Activated CD4-positive, alpha-beta T cell treated with anti-CD3 and anti-CD28 coated beads, Interleukin-2, amount 10 ng/mL, durations not matched to agents 24 days and 14 days (primary cell): ENCODE results near the gene COL11A1. TPM values are rescaled to one million over a fixed set of nuclear protein-coding genes. Genes with fewer than 3 reads are reported as not detected.
A peak's percentile ranks its signal among the peaks of the same experiment; 100 is the strongest.
"Not testable (repeated sequence)": the region's sequence is repeated elsewhere in the genome, so short reads cannot be mapped to it uniquely, and the experiment has no call there.

Experiments used
- DNase-seq: peaks from one replicate; pipeline ENCODE4 v3.0.0; 2022
- H3K27ac Mint-ChIP-seq: one replicate; pipeline ENCODE4 v1.8.0; 2022; ENCODE audit warnings: mild to moderate bottlenecking, mixed read lengths
- H3K27me3 Mint-ChIP-seq: one replicate; pipeline ENCODE4 v1.8.0; 2022; ENCODE audit warnings: mixed read lengths
- H3K36me3 Mint-ChIP-seq: one replicate; pipeline ENCODE4 v1.8.0; 2022; ENCODE audit warnings: low read depth, mild to moderate bottlenecking, mixed read lengths
- H3K4me1 Mint-ChIP-seq: one replicate; pipeline ENCODE4 v1.8.0; 2021; ENCODE audit warnings: mixed read lengths
- H3K4me3 Mint-ChIP-seq: one replicate; pipeline ENCODE4 v1.8.0; 2022; ENCODE audit warnings: mild to moderate bottlenecking, moderate library complexity, mixed read lengths
- H3K9me3 Mint-ChIP-seq: one replicate; pipeline ENCODE4 v1.8.0; 2021; ENCODE audit warnings: mixed read lengths
- intact Hi-C: fragments of 100-400 bp; cut with micrococcal nuclease; formaldehyde crosslinking; loops from one replicate; pipeline ENCODE4 v1.15.1; 2023
- total RNA-seq: library from RNA; stranded (reverse); gene quantifications from 2 replicates; pipeline ENCODE4 v1.2.3, GENCODE V29; 2022

Gene COL11A1
- total RNA-seq, 1 donor from 2014 or later, result not detected

GRCh38 chr1:103028110-103028509 is 80.2 kb downstream of the COL11A1 start:
- H3K27me3 Mint-ChIP-seq, H3K9me3 Mint-ChIP-seq, H3K4me1 Mint-ChIP-seq, DNase-seq, intact Hi-C loops, H3K4me3 Mint-ChIP-seq, H3K27ac Mint-ChIP-seq, H3K36me3 Mint-ChIP-seq: not testable (repeated sequence)

GRCh38 chr1:103025858-103026409 is 82.4 kb downstream of the COL11A1 start:
- no peak overlapping the region for H3K27ac Mint-ChIP-seq
- H3K36me3 Mint-ChIP-seq, result no peaks in the 10 kb centered on the region
- H3K27me3 Mint-ChIP-seq, result no peaks in the 10 kb centered on the region
- no peaks in the 10 kb centered on the region for H3K9me3 Mint-ChIP-seq
- intact Hi-C loops, result no loop called here
- H3K4me1 Mint-ChIP-seq, result no peaks in the 10 kb centered on the region
- H3K4me3 Mint-ChIP-seq, result no peak overlapping the region
- no peak for DNase-seq

GRCh38 chr1:103024051-103024450 is 84.3 kb downstream of the COL11A1 start:
- Mint-ChIP-seq H3K36me3 (no peaks in the 10 kb centered on the region), H3K4me1 (no peaks in the 10 kb centered on the region), H3K4me3 (no peak overlapping the region), H3K27me3 (no peaks in the 10 kb centered on the region), H3K9me3 (no peaks in the 10 kb centered on the region), H3K27ac (no peak overlapping the region)
- intact Hi-C loops, result no loop called here
- no peak for DNase-seq

- no peak overlapping the region for H3K27ac Mint-ChIP-seq
- intact Hi-C loops, result no loop called here
- H3K36me3 Mint-ChIP-seq, result no peaks in the 10 kb centered on the region
- H3K27me3 Mint-ChIP-seq, result no peaks in the 10 kb centered on the region
- H3K9me3 Mint-ChIP-seq, result no peaks in the 10 kb centered on the region
- no peak for DNase-seq
- no peaks in the 10 kb centered on the region for H3K4me1 Mint-ChIP-seq
- H3K4me3 Mint-ChIP-seq, result no peak overlapping the region
Observed at GRCh38 chr1:103002005-103002404, 106.3 kb downstream of the COL11A1 start.

GRCh38 chr1:102978874-102979273 is 129.4 kb downstream of the COL11A1 start:
- Mint-ChIP-seq H3K9me3 (no peaks in the 10 kb centered on the region), H3K27ac (no peak overlapping the region), H3K27me3 (no peaks in the 10 kb centered on the region), H3K4me3 (no peak overlapping the region), H3K4me1 (no peaks in the 10 kb centered on the region), H3K36me3 (no peaks in the 10 kb centered on the region)
- no peak for DNase-seq
- intact Hi-C loops, result no loop called here

GRCh38 chr1:102977292-102977691 is 131.0 kb downstream of the COL11A1 start:
- DNase-seq, result no peak
- Mint-ChIP-seq H3K9me3 (no peaks in the 10 kb centered on the region), H3K4me3 (no peak overlapping the region), H3K27ac (no peak overlapping the region), H3K27me3 (no peaks in the 10 kb centered on the region), H3K4me1 (no peaks in the 10 kb centered on the region), H3K36me3 (no peaks in the 10 kb centered on the region)
- intact Hi-C loops, result no loop called here

GRCh38 chr1:102970496-102971078 is 137.7 kb downstream of the COL11A1 start:
- H3K27me3 Mint-ChIP-seq, result no peaks in the 10 kb centered on the region
- no peak overlapping the region for H3K4me3 Mint-ChIP-seq
- H3K27ac Mint-ChIP-seq, result no peak overlapping the region
- H3K36me3 Mint-ChIP-seq, result no peaks in the 10 kb centered on the region
- intact Hi-C loops, result no loop called here
- H3K4me1 Mint-ChIP-seq, result no peaks in the 10 kb centered on the region
- no peaks in the 10 kb centered on the region for H3K9me3 Mint-ChIP-seq
- peak; percentile 67 for DNase-seq

- intact Hi-C loops, result no loop called here
- Mint-ChIP-seq H3K9me3 (no peaks in the 10 kb centered on the region), H3K36me3 (no peaks in the 10 kb centered on the region), H3K4me1 (no peaks in the 10 kb centered on the region), H3K27me3 (no peaks in the 10 kb centered on the region), H3K4me3 (no peak overlapping the region), H3K27ac (no peak overlapping the region)
- no peak for DNase-seq
Observed at GRCh38 chr1:102967786-102968185, 140.5 kb downstream of the COL11A1 start.

- Mint-ChIP-seq H3K4me3 (no peak overlapping the region), H3K4me1 (no peaks in the 10 kb centered on the region), H3K36me3 (no peaks in the 10 kb centered on the region), H3K27ac (no peak overlapping the region), H3K9me3 (no peaks in the 10 kb centered on the region), H3K27me3 (no peaks in the 10 kb centered on the region)
- DNase-seq, result no peak
- intact Hi-C loops, result no loop called here
Observed at GRCh38 chr1:102961549-102961948, 146.8 kb downstream of the COL11A1 start.

- H3K27ac Mint-ChIP-seq, result no peak overlapping the region
- no peak for DNase-seq
- H3K36me3 Mint-ChIP-seq, result no peaks in the 10 kb centered on the region
- intact Hi-C loops, result no loop called here
- H3K9me3 Mint-ChIP-seq, result no peaks in the 10 kb centered on the region
- H3K4me3 Mint-ChIP-seq, result no peak overlapping the region
- no peaks in the 10 kb centered on the region for H3K4me1 Mint-ChIP-seq
- H3K27me3 Mint-ChIP-seq, result no peaks in the 10 kb centered on the region
Observed at GRCh38 chr1:102954576-102954975, 153.7 kb downstream of the COL11A1 start.

GRCh38 chr1:102952400-102952799 is 155.9 kb downstream of the COL11A1 start:
- no peaks in the 10 kb centered on the region for H3K27me3 Mint-ChIP-seq
- H3K27ac Mint-ChIP-seq, result no peak overlapping the region
- no peak for DNase-seq
- no peaks in the 10 kb centered on the region for H3K9me3 Mint-ChIP-seq
- H3K4me1 Mint-ChIP-seq, result no peaks in the 10 kb centered on the region
- H3K36me3 Mint-ChIP-seq, result no peaks in the 10 kb centered on the region
- no peak overlapping the region for H3K4me3 Mint-ChIP-seq
- intact Hi-C loops, result no loop called here

GRCh38 chr1:102942324-102942723 is 166.0 kb downstream of the COL11A1 start:
- intact Hi-C loops, result no loop called here
- H3K4me1 Mint-ChIP-seq, result no peaks in the 10 kb centered on the region
- no peaks in the 10 kb centered on the region for H3K9me3 Mint-ChIP-seq
- no peak for DNase-seq
- no peaks in the 10 kb centered on the region for H3K27me3 Mint-ChIP-seq
- H3K4me3 Mint-ChIP-seq, result no peak overlapping the region
- no peaks in the 10 kb centered on the region for H3K36me3 Mint-ChIP-seq
- no peak overlapping the region for H3K27ac Mint-ChIP-seq

- no peaks in the 10 kb centered on the region for H3K36me3 Mint-ChIP-seq
- H3K27ac Mint-ChIP-seq, result no peak overlapping the region
- no peak for DNase-seq
- intact Hi-C loops, result no loop called here
- H3K4me3 Mint-ChIP-seq, result no peak overlapping the region
- H3K4me1 Mint-ChIP-seq, result no peaks in the 10 kb centered on the region
- H3K27me3 Mint-ChIP-seq, result no peaks in the 10 kb centered on the region
- H3K9me3 Mint-ChIP-seq, result no peaks in the 10 kb centered on the region
Observed at GRCh38 chr1:102941366-102941947, 166.9 kb downstream of the COL11A1 start.

- Mint-ChIP-seq H3K9me3 (no peaks in the 10 kb centered on the region), H3K4me1 (no peaks in the 10 kb centered on the region), H3K4me3 (no peak overlapping the region), H3K27me3 (no peaks in the 10 kb centered on the region), H3K36me3 (no peaks in the 10 kb centered on the region), H3K27ac (no peak overlapping the region)
- intact Hi-C loops, result no loop called here
- no peak for DNase-seq
Observed at GRCh38 chr1:102937401-102937800, 170.9 kb downstream of the COL11A1 start.

GRCh38 chr1:102933362-102933761 is 175.0 kb downstream of the COL11A1 start:
- intact Hi-C loops, H3K36me3 Mint-ChIP-seq, H3K4me3 Mint-ChIP-seq, H3K27ac Mint-ChIP-seq, H3K9me3 Mint-ChIP-seq, H3K27me3 Mint-ChIP-seq, DNase-seq, H3K4me1 Mint-ChIP-seq: not testable (repeated sequence)
